ENCODE results near the gene TMEM59L.

The TMEM59L gene

GRCh38 chr19:18639706-18640243, 27.1 kb downstream of the TMEM59L start:
- DNase-seq, result no peak

- DNase-seq, result no peak
These were observed 31.7 kb downstream of the TMEM59L start for GRCh38 chr19:18644196-18645034.

- DNase-seq, result no peak
These were observed 32.4 kb downstream of the TMEM59L start for GRCh38 chr19:18645035-18645511.

- no peak for DNase-seq
These were observed 34.1 kb downstream of the TMEM59L start for GRCh38 chr19:18646535-18647370.

GRCh38 chr19:18647371-18647767, 34.7 kb downstream of the TMEM59L start:
- no peak for DNase-seq

GRCh38 chr19:18647807-18648206, 35.1 kb downstream of the TMEM59L start:
- DNase-seq, result no peak

- DNase-seq, result no peak
These were observed 36.3 kb downstream of the TMEM59L start for GRCh38 chr19:18648973-18649315.

GRCh38 chr19:18649371-18650020, 36.8 kb downstream of the TMEM59L start:
- no peak for DNase-seq

- DNase-seq, result no peak
These were observed 37.3 kb downstream of the TMEM59L start for GRCh38 chr19:18650021-18650390.

- no peak for DNase-seq
These were observed 37.9 kb downstream of the TMEM59L start for GRCh38 chr19:18650468-18651041.

- no peak for DNase-seq
These were observed 38.6 kb downstream of the TMEM59L start for GRCh38 chr19:18651300-18651699.

- no peak for DNase-seq
These were observed 39.1 kb downstream of the TMEM59L start for GRCh38 chr19:18651733-18652132.

GRCh38 chr19:18653853-18654252, 41.2 kb downstream of the TMEM59L start:
- DNase-seq, result no peak

- no peak for DNase-seq
These were observed 41.8 kb downstream of the TMEM59L start for GRCh38 chr19:18654469-18654868.

GRCh38 chr19:18655173-18655844, 42.6 kb downstream of the TMEM59L start:
- no peak for DNase-seq

- no peak for DNase-seq
These were observed 43.8 kb downstream of the TMEM59L start for GRCh38 chr19:18656337-18657086.

- no peak for DNase-seq
These were observed 45.1 kb downstream of the TMEM59L start for GRCh38 chr19:18657590-18658365.

GRCh38 chr19:18658366-18658855, 45.7 kb downstream of the TMEM59L start:
- no peak for DNase-seq

- no peak for DNase-seq
These were observed 46.8 kb downstream of the TMEM59L start for GRCh38 chr19:18659281-18660050.

Measured in CD4-positive, alpha-beta T cell treated with Interleukin-17A for 1 hour (primary cell).